Choroid plexus epithelial cell (primary cell): ENCODE measurements around the gene NDRG2.

ENCODE experiments used
- DNase-seq: peaks from one replicate; pipeline ENCODE4 v3.0.0-alpha.2; 2010; ENCODE audit warnings: low read depth
- H3K4me3 ChIP-seq: 2 replicates; pipeline ENCODE4 v1.5.1; 2011; ENCODE audit warnings: low read depth, mild to moderate bottlenecking, control low read depth, low read length, moderate library complexity
- CTCF ChIP-seq: conservative IDR thresholded peaks from 2 replicates; pipeline ENCODE4 v1.5.1; 2011; ENCODE audit warnings: low read depth, mild to moderate bottlenecking, control low read depth, inconsistent platforms, low read length, moderate library complexity

Gene NDRG2

GRCh38 chr14:21060614-21061346 lies 35.9 kb upstream of the NDRG2 start:
- no peak for DNase-seq
- H3K4me3 ChIP-seq: no peak overlapping the region
- no peak for TF ChIP-seq CTCF

- no peak for TF ChIP-seq CTCF
- H3K4me3 ChIP-seq: no peak overlapping the region
- DNase-seq: no peak
These were observed 35.2 kb upstream of the NDRG2 start for GRCh38 chr14:21059842-21060613.

GRCh38 chr14:21058903-21059302 lies 34.0 kb upstream of the NDRG2 start:
- no peak for DNase-seq
- H3K4me3 ChIP-seq: no peak overlapping the region
- no peak for TF ChIP-seq CTCF

GRCh38 chr14:21057803-21058675 lies 33.2 kb upstream of the NDRG2 start, which contains the start of gene RNASE8:
TSS of gene RNASE8 (plus strand) at chr14:21057822. CDS start at chr14:21057893, 71 bp downstream.
- H3K4me3 ChIP-seq: no peak within 1 kb of the TSS
- peak; percentile 35 for DNase-seq
- TF ChIP-seq CTCF: peak; percentile 36

GRCh38 chr14:21056520-21057163 lies 31.8 kb upstream of the NDRG2 start:
- DNase-seq: no peak
- H3K4me3 ChIP-seq: no peak overlapping the region
- no peak for TF ChIP-seq CTCF

GRCh38 chr14:21055432-21056117 lies 30.7 kb upstream of the NDRG2 start:
- no peak for DNase-seq
- no peak for TF ChIP-seq CTCF
- H3K4me3 ChIP-seq: no peak overlapping the region
